K562 (cell line): Measurements from ENCODE around the gene MIDN. TPM values are rescaled to one million over a fixed set of nuclear protein-coding genes. Genes with fewer than 3 reads are reported as not detected.

Experiments used
- ATAC-seq: fragments of 200-7000 bp; cut with Tn5 transposase; 3 replicates; pipeline ENCODE4 v1.9.1; 2020; ENCODE audit warnings: moderate library complexity
- BruUV-seq: library from RNA; stranded (reverse); fragments of 400-500 nt; replicated peaks from 2 replicates; lab custom pipeline; 2021; lab: Mats Ljungman, UMichigan
- CTCF ChIA-PET: fragments of 300-600 bp; formaldehyde crosslinking; extraction: SDS; loops from one replicate; lab custom pipeline; 2021; ENCODE audit warnings: low intra/inter-chr PET ratio; lab: Yijun Ruan, JAX
- POLR2A ChIA-PET: fragments of 300-600, 350-650 bp; sonication (Branson Sonifier 250); formaldehyde crosslinking; extraction: SDS; loops from one replicate; lab custom pipeline; 2021; ENCODE audit warnings: antibody characterized with exemption, inconsistent platforms; lab: Yijun Ruan, JAX
- DNase-seq, 4 experiments: peaks; one replicate each; pipeline versions ENCODE4 v3.0.0 to v3.0.0-alpha.2; 2011 to 2018; ENCODE audit warnings: low spot score in 3 of 4, mixed read lengths in 3 of 4; ENCODE audit errors: extremely low read depth in 1 of 4
- FAIRE-seq: peaks from 2 replicates; lab custom pipeline; 2011; peaks lifted over from hg19 to GRCh38; lab: Jason Lieb, UNC
- H2AFZ ChIP-seq: 2 replicates; pipeline ENCODE4 v1.6.0; 2011; ENCODE audit warnings: low read depth, low read length, control low read depth, inconsistent platforms
- H3K27ac ChIP-seq: fragments of 200-600 bp; 3 replicates; pipeline ENCODE4 v1.8.0; 2011; ENCODE audit warnings: low read depth, mild to moderate bottlenecking, control low read depth, inconsistent platforms, low read length, moderate library complexity, mixed read lengths; ENCODE audit errors: extremely low read depth
- H3K27me3 ChIP-seq, 2 experiments: fragments of 300-600 bp in 1 of 2; 2 replicates in 1 of 2; 3 replicates in 1 of 2; pipeline versions ENCODE4 v1.6.0 to v1.8.0; 2011; ENCODE audit warnings: inconsistent platforms in 2 of 2, low read length in 2 of 2, mild to moderate bottlenecking in 1 of 2, mixed read lengths in 1 of 2, moderate library complexity in 1 of 2; ENCODE audit not compliant: control insufficient read depth in 2 of 2, insufficient read depth in 2 of 2
- H3K36me3 ChIP-seq: fragments of 300-600 bp; 3 replicates; pipeline ENCODE4 v1.8.0; 2011; ENCODE audit warnings: mild to moderate bottlenecking, low read length, inconsistent platforms; ENCODE audit not compliant: control insufficient read depth, insufficient read depth
- H3K4me1 ChIP-seq, 2 experiments: fragments of 200-600 bp in 1 of 2; replicated peaks in 1 of 2; 2 replicates in 1 of 2; 3 replicates in 1 of 2; pipeline versions ENCODE4 v1.5.1 to v1.8.0; 2011; ENCODE audit warnings: inconsistent platforms in 2 of 2, low read length in 2 of 2, mild to moderate bottlenecking in 1 of 2, mixed read lengths in 1 of 2, moderate library complexity in 1 of 2; ENCODE audit not compliant: control insufficient read depth in 2 of 2, insufficient read depth in 2 of 2
- H3K4me2 ChIP-seq: 2 replicates; pipeline ENCODE4 v1.6.1; 2011; ENCODE audit warnings: low read length, control low read depth, inconsistent platforms, mixed read lengths; ENCODE audit not compliant: insufficient read depth
- H3K4me3 ChIP-seq: fragments of 200-600 bp; sonication (generic), shearing (Covaris generic); 2 replicates; pipeline ENCODE4 v1.5.1; 2016; ENCODE audit warnings: control low read depth, inconsistent platforms
- H3K79me2 ChIP-seq: fragments of 200-600 bp; 3 replicates; pipeline ENCODE4 v1.8.0; 2011; ENCODE audit warnings: low read length, inconsistent platforms; ENCODE audit not compliant: control insufficient read depth, insufficient read depth
- H3K9ac ChIP-seq, 2 experiments: 2 replicates each; pipeline versions ENCODE4 v1.6.0 to v1.6.1; 2011; ENCODE audit warnings: low read depth in 2 of 2, low read length in 2 of 2, control low read depth in 1 of 2, inconsistent platforms in 1 of 2, mild to moderate bottlenecking in 1 of 2, mixed read lengths in 1 of 2; ENCODE audit not compliant: insufficient read depth in 1 of 2
- H3K9me1 ChIP-seq: one replicate; pipeline ENCODE4 v1.6.0; 2011; ENCODE audit warnings: inconsistent platforms, mild to moderate bottlenecking, low read length, moderate library complexity; ENCODE audit not compliant: control insufficient read depth, insufficient read depth
- H3K9me3 ChIP-seq: replicated peaks from 2 replicates; pipeline ENCODE4 v1.5.1; 2011; ENCODE audit warnings: low read depth, low read length, inconsistent platforms; ENCODE audit not compliant: control insufficient read depth, insufficient read depth
- H4K20me1 ChIP-seq: replicated peaks from 2 replicates; pipeline ENCODE4 v1.6.1; 2011; ENCODE audit warnings: low read length, inconsistent platforms, mixed read lengths; ENCODE audit not compliant: control insufficient read depth, insufficient read depth
- ELF1 ChIP-seq: fragments of 200-800 bp; sonication (Bioruptor generic); IDR thresholded peaks from 2 replicates; pipeline ENCODE4 v1.6.1; 2016; ENCODE audit warnings: missing genetic modification characterization, missing compliant biosample characterization
- GABPA ChIP-seq: fragments of 200-800 bp; sonication (Bioruptor generic); conservative IDR thresholded peaks from 2 replicates; pipeline ENCODE4 v1.6.1; 2016; ENCODE audit warnings: low read depth, missing genetic modification characterization, missing compliant biosample characterization
- HSF4 ChIP-seq: fragments of 250-450 bp; sonication (Bioruptor Pico); IDR thresholded peaks from 2 replicates; pipeline ENCODE4 v2.1.2; 2022; ENCODE audit warnings: mild to moderate bottlenecking, moderate library complexity, borderline replicate concordance
- JUN ChIP-seq, 2 experiments: sonication (generic) in 1 of 2; formaldehyde crosslinking in 1 of 2; IDR thresholded peaks; 2 replicates each; pipeline versions ENCODE4 v1.6.1 to v1.8.0; 2012 to 2022; ENCODE audit warnings: borderline replicate concordance in 2 of 2, mild to moderate bottlenecking in 2 of 2, improper control_type of control experiment in 1 of 2, low read depth in 1 of 2, low read length in 1 of 2, missing genetic modification reagents in 1 of 2
- NR3C1 ChIP-seq: sonication (generic); formaldehyde crosslinking; IDR thresholded peaks from 2 replicates; pipeline ENCODE4 v1.8.1; 2022; ENCODE audit warnings: missing genetic modification reagents
- RUNX1 ChIP-seq: sonication (generic); IDR thresholded peaks from 2 replicates; pipeline ENCODE4 v1.6.1; 2016; ENCODE audit warnings: antibody characterized with exemption, low read depth
- YY1 ChIP-seq, 3 experiments: IDR thresholded peaks; 2 replicates each; pipeline ENCODE4 v1.6.1; 2011; ENCODE audit warnings: low read length in 2 of 3, mild to moderate bottlenecking in 2 of 3, moderate library complexity in 2 of 3, borderline replicate concordance in 1 of 3, control low read depth in 1 of 3, low read depth in 1 of 3; ENCODE audit not compliant: insufficient read depth in 3 of 3, insufficient replicate concordance in 2 of 3, control insufficient read depth in 1 of 3, insufficient read length in 1 of 3; ENCODE audit errors: extremely low read depth in 1 of 3
- ZFX ChIP-seq: sonication (generic); formaldehyde crosslinking; IDR thresholded peaks from 2 replicates; pipeline ENCODE4 v1.8.0; 2022; ENCODE audit warnings: mild to moderate bottlenecking, missing genetic modification reagents, moderate library complexity
- ZNF263 ChIP-seq: sonication (generic); formaldehyde crosslinking; IDR thresholded peaks from 2 replicates; pipeline ENCODE4 v1.8.0; 2022; ENCODE audit warnings: mild to moderate bottlenecking, missing genetic modification reagents, borderline replicate concordance
- ZNF436 ChIP-seq: fragments of 250-450, 450-650 bp; sonication (Bioruptor Pico); formaldehyde crosslinking; IDR thresholded peaks from 2 replicates; pipeline ENCODE4 v1.7.0; 2020; ENCODE audit warnings: mild to moderate bottlenecking
- ZNF695 ChIP-seq: fragments of 450-650 bp; formaldehyde crosslinking; IDR thresholded peaks from 2 replicates; pipeline ENCODE4 v1.4.0; 2020; ENCODE audit warnings: mild to moderate bottlenecking, moderate library complexity
- WGBS: fragments of 100-300 bp; shearing (Covaris generic); methylation state at CpG from one replicate; pipeline ENCODE4 v1.1.6; 2016; ENCODE audit warnings: low coverage, mixed read lengths; ENCODE audit not compliant: insufficient coverage; ENCODE audit errors: missing lambda C conversion rate; 5-methylcytosine and 5-hydroxymethylcytosine counted together
- in situ Hi-C: fragments of 300-500 bp; cut with MboI; formaldehyde crosslinking; loops from 4 replicates; pipeline ENCODE4 v1.15.0; 2018; ENCODE audit warnings: inconsistent platforms, mixed read lengths
- intact Hi-C: fragments of 100-400 bp; cut with micrococcal nuclease; formaldehyde crosslinking; loops from 2 replicates; pipeline ENCODE4 v1.14.2; 2022
- polyA plus RNA-seq, 8 experiments: library from polyadenylated mRNA; depleted of rRNA in 4 of 8; stranded (reverse) in 5 of 8; unstranded in 3 of 8; fragments of >200 nt; fragmentation: Nextera tagmentation in 2 of 8; fragmentation: Illumina TruSeq in 1 of 8; extraction: Ambion mirVana in 2 of 8; extraction: Trizol in 1 of 8; gene quantifications; 2 replicates each; pipeline versions ENCODE4 v1.2.1 to v1.2.3, GENCODE V29; 2011 to 2014; ENCODE audit warnings: inconsistent platforms in 1 of 8, missing spikeins in 1 of 8
- total RNA-seq, 7 experiments: library from RNA; depleted of rRNA in 6 of 7; stranded (reverse); fragments of >200 nt in 6 of 7; fragmentation: Illumina TruSeq in 2 of 7; extraction: Trizol in 2 of 7; gene quantifications; 2 replicates each; pipeline versions ENCODE4 v1.2.1 to v1.2.3, GENCODE V29; 2011 to 2021; ENCODE audit warnings: low replicate concordance in 1 of 7
- TF ChIP-seq, protein P1 (sequence below): sonication (generic); formaldehyde crosslinking; IDR thresholded peaks from 2 replicates; pipeline ENCODE4 v1.8.0; 2023; ENCODE audit warnings: missing genetic modification reagents, mild to moderate bottlenecking, borderline replicate concordance
- TF ChIP-seq, protein P2 (sequence below): sonication (generic); formaldehyde crosslinking; IDR thresholded peaks from 2 replicates; pipeline ENCODE4 v1.8.0; 2022; ENCODE audit warnings: mild to moderate bottlenecking, missing genetic modification reagents

MIDN gene
- total and polyA plus RNA-seq, 9 of the 15 experiments (the other 6 are each of a cell fraction or from before 2014, with no cell fraction given) = 0.17 to 120 (median 10.1) TPM

- Histone ChIP-seq H3K4me3 (no peak overlapping the region), H3K9me3 (no peaks in the 10 kb centered on the region), H3K9ac (0 out of 4 replicates have a peak overlapping the region, but pooled peaks of 1 of the 2 experiments have one; percentile 11), H3K9me1 (no peaks in the 10 kb centered on the region), H3K4me2 (no peak overlapping the region), H3K4me1 (peaks cover 11 to 81% of the 10 kb centered on the region in 2 experiments; a peak in 3 of 5 replicates), H4K20me1 (peaks cover 16% of the 10 kb centered on the region), H3K27me3 (peaks cover 4 to 5% of the 10 kb centered on the region in 2 experiments; a peak in 3 of 5 replicates), H3K27ac (no peak overlapping the region), H3K79me2 (peaks cover 21% of the 10 kb centered on the region), H3K36me3 (peaks cover 44% of the 10 kb centered on the region; the same call in 2 of the 3 replicates), H2AFZ (no peak overlapping the region)
- BruUV-seq = no TSS peak
- ATAC-seq (peak; percentile 59), FAIRE-seq (peak; percentile 94), DNase-seq (peak; percentile 65 to 92 (median 74))
- CTCF ChIA-PET = interaction anchor here (0.6 to 1.5 kb wide), 2 partner anchors 92 to 96 kb away, joined by 5 to 7 read pairs; no protein-coding TSS in a partner anchor
- 34% methylated on average over 9 of the region's 10 CpGs for WGBS
- in situ Hi-C loops (loop anchor here (5.0 kb wide), 1 partner anchor 102 kb away; the partner anchor contains the start of gene NDUFS7), intact Hi-C loops (loop anchor here (1.0 to 10.0 kb wide), 2 partner anchors 92 to 165 kb away; no protein-coding TSS in a partner anchor)
- POLR2A ChIA-PET = interaction anchor here (0.6 to 2.4 kb wide), 4 partner anchors 11 to 374 kb away, joined by 3 to 21 read pairs (median 3); partner anchors contain the start of gene CIRBP
- TF ChIP-seq ZFX (CRISPR knock-in tag) (peak; percentile 35; the same call in 1 of the 2 replicates), YY1 (IDR thresholded peaks at IDR 0.05; ENCODE audit: borderline replicate concordance in 1 of 3, control insufficient read depth in 1 of 3, extremely low read depth in 1 of 3, insufficient read depth in 3 of 3, insufficient read length in 1 of 3, insufficient replicate concordance in 2 of 3, low read depth in 1 of 3, low read length in 2 of 3) (peak in 1 of 3 experiments; percentile 52), JUN (IDR thresholded peaks at IDR 0.05; ENCODE audit: borderline replicate concordance, low read depth, low read length) (peak; percentile 46; the same call in 1 of the 2 replicates), JUN (CRISPR knock-in tag; IDR thresholded peaks at IDR 0.05; ENCODE audit: borderline replicate concordance) (no peak), NR3C1 (CRISPR knock-in tag) (no peak), HSF4 (CRISPR knock-in tag) (no peak), RUNX1 (0 out of 2 replicates have a peak, but pooled peaks have one; percentile 51), GABPA (tag) (no peak), ELF1 (tag) (0 out of 2 replicates have a peak, but pooled peaks have one; percentile 28), ZNF695 (CRISPR knock-in tag) (no peak), ZNF436 (CRISPR knock-in tag) (peak; percentile 96), ZNF263 (CRISPR knock-in tag) (peak; percentile 85)
- TF ChIP-seq, protein P1, sequence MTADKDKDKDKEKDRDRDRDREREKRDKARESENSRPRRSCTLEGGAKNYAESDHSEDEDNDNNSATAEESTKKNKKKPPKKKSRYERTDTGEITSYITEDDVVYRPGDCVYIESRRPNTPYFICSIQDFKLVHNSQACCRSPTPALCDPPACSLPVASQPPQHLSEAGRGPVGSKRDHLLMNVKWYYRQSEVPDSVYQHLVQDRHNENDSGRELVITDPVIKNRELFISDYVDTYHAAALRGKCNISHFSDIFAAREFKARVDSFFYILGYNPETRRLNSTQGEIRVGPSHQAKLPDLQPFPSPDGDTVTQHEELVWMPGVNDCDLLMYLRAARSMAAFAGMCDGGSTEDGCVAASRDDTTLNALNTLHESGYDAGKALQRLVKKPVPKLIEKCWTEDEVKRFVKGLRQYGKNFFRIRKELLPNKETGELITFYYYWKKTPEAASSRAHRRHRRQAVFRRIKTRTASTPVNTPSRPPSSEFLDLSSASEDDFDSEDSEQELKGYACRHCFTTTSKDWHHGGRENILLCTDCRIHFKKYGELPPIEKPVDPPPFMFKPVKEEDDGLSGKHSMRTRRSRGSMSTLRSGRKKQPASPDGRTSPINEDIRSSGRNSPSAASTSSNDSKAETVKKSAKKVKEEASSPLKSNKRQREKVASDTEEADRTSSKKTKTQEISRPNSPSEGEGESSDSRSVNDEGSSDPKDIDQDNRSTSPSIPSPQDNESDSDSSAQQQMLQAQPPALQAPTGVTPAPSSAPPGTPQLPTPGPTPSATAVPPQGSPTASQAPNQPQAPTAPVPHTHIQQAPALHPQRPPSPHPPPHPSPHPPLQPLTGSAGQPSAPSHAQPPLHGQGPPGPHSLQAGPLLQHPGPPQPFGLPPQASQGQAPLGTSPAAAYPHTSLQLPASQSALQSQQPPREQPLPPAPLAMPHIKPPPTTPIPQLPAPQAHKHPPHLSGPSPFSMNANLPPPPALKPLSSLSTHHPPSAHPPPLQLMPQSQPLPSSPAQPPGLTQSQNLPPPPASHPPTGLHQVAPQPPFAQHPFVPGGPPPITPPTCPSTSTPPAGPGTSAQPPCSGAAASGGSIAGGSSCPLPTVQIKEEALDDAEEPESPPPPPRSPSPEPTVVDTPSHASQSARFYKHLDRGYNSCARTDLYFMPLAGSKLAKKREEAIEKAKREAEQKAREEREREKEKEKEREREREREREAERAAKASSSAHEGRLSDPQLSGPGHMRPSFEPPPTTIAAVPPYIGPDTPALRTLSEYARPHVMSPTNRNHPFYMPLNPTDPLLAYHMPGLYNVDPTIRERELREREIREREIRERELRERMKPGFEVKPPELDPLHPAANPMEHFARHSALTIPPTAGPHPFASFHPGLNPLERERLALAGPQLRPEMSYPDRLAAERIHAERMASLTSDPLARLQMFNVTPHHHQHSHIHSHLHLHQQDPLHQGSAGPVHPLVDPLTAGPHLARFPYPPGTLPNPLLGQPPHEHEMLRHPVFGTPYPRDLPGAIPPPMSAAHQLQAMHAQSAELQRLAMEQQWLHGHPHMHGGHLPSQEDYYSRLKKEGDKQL = no peak
- TF ChIP-seq, protein P2, sequence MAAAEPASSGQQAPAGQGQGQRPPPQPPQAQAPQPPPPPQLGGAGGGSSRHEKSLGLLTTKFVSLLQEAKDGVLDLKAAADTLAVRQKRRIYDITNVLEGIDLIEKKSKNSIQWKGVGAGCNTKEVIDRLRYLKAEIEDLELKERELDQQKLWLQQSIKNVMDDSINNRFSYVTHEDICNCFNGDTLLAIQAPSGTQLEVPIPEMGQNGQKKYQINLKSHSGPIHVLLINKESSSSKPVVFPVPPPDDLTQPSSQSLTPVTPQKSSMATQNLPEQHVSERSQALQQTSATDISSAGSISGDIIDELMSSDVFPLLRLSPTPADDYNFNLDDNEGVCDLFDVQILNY (CRISPR knock-in tag) = no peak
Observed at GRCh38 chr19:1279782-1280341, 31.5 kb downstream of the MIDN start.
